ENCODE measurements around the gene OCA2. TPM values are rescaled to one million over a fixed set of nuclear protein-coding genes. Genes with fewer than 3 reads are reported as not detected.

The OCA2 gene
- total RNA-seq, 2 experiments from 2014 or later: not detected

- Mint-ChIP-seq H3K27ac (no peak overlapping the region), H3K36me3 (no peaks in the 10 kb centered on the region), H3K27me3 (peaks cover 10% of the 10 kb centered on the region), H3K4me1 (no peaks in the 10 kb centered on the region), H3K4me3 (no peak overlapping the region), H3K9me3 (no peaks in the 10 kb centered on the region)
- DNase-seq (no peak), ATAC-seq (ENCODE audit: low read depth) (no peak)
- POLR2A ChIA-PET: no interaction called here
Observed at GRCh38 chr15:28060005-28060404, 39.1 kb downstream of the OCA2 start.

GRCh38 chr15:28058082-28058481 is 41.0 kb downstream of the OCA2 start:
- Mint-ChIP-seq H3K4me1 (no peaks in the 10 kb centered on the region), H3K27ac (no peak overlapping the region), H3K9me3 (no peaks in the 10 kb centered on the region), H3K27me3 (peaks cover under 1% of the 10 kb centered on the region), H3K36me3 (no peaks in the 10 kb centered on the region), H3K4me3 (no peak overlapping the region)
- POLR2A ChIA-PET: no interaction called here
- ATAC-seq (ENCODE audit: low read depth): no peak
- no peak for DNase-seq

- no peak overlapping the region for H3K4me3 Mint-ChIP-seq
- no peak overlapping the region for H3K27ac Mint-ChIP-seq
- no peaks in the 10 kb centered on the region for H3K36me3 Mint-ChIP-seq
- DNase-seq (no peak), ATAC-seq (ENCODE audit: low read depth) (no peak)
- H3K9me3 Mint-ChIP-seq: no peaks in the 10 kb centered on the region
- POLR2A ChIA-PET: no interaction called here
- H3K4me1 Mint-ChIP-seq: no peaks in the 10 kb centered on the region
- H3K27me3 Mint-ChIP-seq: peaks cover 2% of the 10 kb centered on the region
Observed at GRCh38 chr15:28051955-28052633, 47.0 kb downstream of the OCA2 start.

- ATAC-seq (ENCODE audit: low read depth): no peak
- peaks cover 3% of the 10 kb centered on the region for H3K27me3 Mint-ChIP-seq
- no peaks in the 10 kb centered on the region for H3K36me3 Mint-ChIP-seq
Observed at GRCh38 chr15:28049581-28049980, 49.5 kb downstream of the OCA2 start.

DNA sequence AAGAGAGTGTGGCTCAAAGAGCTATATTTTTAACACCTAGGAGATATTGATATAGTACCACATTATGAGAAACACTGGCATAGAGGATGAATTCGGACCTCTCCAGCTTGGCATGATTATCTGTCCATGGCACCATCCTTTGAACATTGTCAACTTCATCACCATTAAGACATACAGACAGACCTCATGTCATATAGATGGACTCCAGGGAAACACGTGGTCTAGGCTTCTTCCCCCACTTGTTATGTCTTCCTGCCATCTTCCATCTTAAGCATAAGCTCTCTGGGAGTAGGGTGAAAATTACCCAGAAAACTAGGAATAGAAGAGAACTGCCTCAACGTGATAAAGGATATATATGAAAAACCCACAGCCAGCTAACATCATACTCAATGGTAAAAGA is 51.8 kb downstream of the OCA2 start:
- no peaks in the 10 kb centered on the region for H3K4me1 Mint-ChIP-seq
- no peak overlapping the region for H3K27ac Mint-ChIP-seq
- H3K9me3 Mint-ChIP-seq: peaks cover 3% of the 10 kb centered on the region
- DNase-seq (no peak), ATAC-seq (ENCODE audit: low read depth) (no peak)
- peaks cover 6% of the 10 kb centered on the region for H3K27me3 Mint-ChIP-seq
- no peaks in the 10 kb centered on the region for H3K36me3 Mint-ChIP-seq
- no peak overlapping the region for H3K4me3 Mint-ChIP-seq
- POLR2A ChIA-PET: no interaction called here

More at GRCh38 chr15:28049581-28049980, 49.5 kb downstream of the OCA2 start:
- Mint-ChIP-seq H3K27ac (no peak overlapping the region), H3K9me3 (peaks cover 3% of the 10 kb centered on the region), H3K4me1 (no peaks in the 10 kb centered on the region), H3K4me3 (no peak overlapping the region)
- no peak for DNase-seq
- POLR2A ChIA-PET: no interaction called here

DNA sequence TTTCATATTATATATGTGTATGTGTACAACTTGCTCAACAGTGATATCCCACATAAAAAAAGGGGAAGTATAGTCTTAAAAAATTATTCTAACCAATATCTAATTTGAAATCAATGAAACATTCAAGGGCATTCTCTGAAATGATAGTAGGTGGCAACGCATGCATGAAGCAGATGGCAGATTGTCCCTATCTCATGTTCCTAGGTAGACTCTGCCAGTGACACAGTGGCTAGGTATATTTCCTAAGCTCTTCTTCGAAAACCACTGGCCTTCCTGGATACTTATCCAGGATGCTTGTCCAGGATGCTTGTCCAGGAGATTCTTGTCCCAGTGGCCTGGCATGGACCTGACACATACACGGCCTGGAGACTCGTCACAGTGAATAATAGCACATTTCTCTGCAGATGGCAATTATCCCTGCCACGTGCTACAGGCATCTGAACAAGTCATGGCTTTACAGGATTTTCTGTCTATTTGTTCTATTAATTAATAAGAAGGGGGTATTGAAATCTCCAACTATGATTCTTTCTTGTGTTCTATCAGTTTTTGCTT is 54.9 kb downstream of the OCA2 start:
- Mint-ChIP-seq H3K27ac (no peak overlapping the region), H3K4me1 (no peaks in the 10 kb centered on the region), H3K36me3 (no peaks in the 10 kb centered on the region)

GRCh38 chr15:28043691-28044091 is 55.4 kb downstream of the OCA2 start:
- DNase-seq (no peak), ATAC-seq (ENCODE audit: low read depth) (no peak)
- H3K4me3 Mint-ChIP-seq: no peak overlapping the region
- H3K27ac Mint-ChIP-seq: no peak overlapping the region
- POLR2A ChIA-PET: no interaction called here
- no peaks in the 10 kb centered on the region for H3K4me1 Mint-ChIP-seq
- H3K36me3 Mint-ChIP-seq: no peaks in the 10 kb centered on the region
- peaks cover 14% of the 10 kb centered on the region for H3K27me3 Mint-ChIP-seq
- peaks cover 3% of the 10 kb centered on the region for H3K9me3 Mint-ChIP-seq

More for the DNA sequence above, 54.9 kb downstream of the OCA2 start:
- no peak for DNase-seq
- POLR2A ChIA-PET: no interaction called here
- H3K4me3 Mint-ChIP-seq: no peak overlapping the region
- peaks cover 3% of the 10 kb centered on the region for H3K9me3 Mint-ChIP-seq
- peaks cover 16% of the 10 kb centered on the region for H3K27me3 Mint-ChIP-seq
- ATAC-seq (ENCODE audit: low read depth): no peak

DNA sequence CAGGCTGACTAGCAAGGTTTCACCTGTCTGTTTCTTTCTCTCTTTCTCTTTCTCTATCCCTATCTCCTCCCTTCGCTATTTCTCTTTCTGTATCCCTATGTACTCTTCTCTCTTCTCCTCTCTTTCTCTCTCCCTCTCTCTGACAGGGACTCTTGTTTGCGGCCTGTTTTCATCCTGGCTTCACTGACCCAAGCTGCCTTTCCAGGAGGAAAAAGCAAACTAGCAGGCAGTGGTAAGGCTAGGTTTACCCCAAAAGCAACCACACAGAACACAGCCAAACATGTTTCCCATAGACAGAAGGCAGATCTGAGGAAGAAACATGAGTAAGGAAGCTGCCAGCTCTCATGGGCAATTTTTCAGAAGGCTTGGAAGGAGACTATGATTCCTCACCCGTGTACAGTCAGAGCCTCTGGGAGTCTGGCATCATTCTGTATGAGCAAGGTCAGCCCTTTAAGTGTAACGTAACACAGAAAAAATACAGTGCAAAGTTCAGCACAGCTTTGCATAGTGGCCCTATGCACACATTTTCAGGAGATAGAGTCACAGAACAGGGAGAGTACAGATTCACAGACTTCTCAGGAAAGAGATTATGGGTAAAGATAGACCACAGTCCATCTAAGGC is 61.0 kb downstream of the OCA2 start:
- POLR2A ChIA-PET: no interaction called here
- Mint-ChIP-seq H3K27me3 (peaks cover 12% of the 10 kb centered on the region), H3K4me1 (no peaks in the 10 kb centered on the region), H3K36me3 (no peaks in the 10 kb centered on the region), H3K27ac (no peak overlapping the region), H3K4me3 (no peak overlapping the region), H3K9me3 (no peaks in the 10 kb centered on the region)
- ATAC-seq (ENCODE audit: low read depth): no peak
- DNase-seq: no peak

GRCh38 chr15:28033443-28033842 is 65.7 kb downstream of the OCA2 start:
- Mint-ChIP-seq H3K27me3 (peaks cover 2% of the 10 kb centered on the region), H3K4me3 (no peak overlapping the region), H3K27ac (no peak overlapping the region), H3K4me1 (no peaks in the 10 kb centered on the region), H3K9me3 (no peaks in the 10 kb centered on the region), H3K36me3 (no peaks in the 10 kb centered on the region)
- ATAC-seq (ENCODE audit: low read depth) (no peak), DNase-seq (no peak)
- POLR2A ChIA-PET: no interaction called here

DNA sequence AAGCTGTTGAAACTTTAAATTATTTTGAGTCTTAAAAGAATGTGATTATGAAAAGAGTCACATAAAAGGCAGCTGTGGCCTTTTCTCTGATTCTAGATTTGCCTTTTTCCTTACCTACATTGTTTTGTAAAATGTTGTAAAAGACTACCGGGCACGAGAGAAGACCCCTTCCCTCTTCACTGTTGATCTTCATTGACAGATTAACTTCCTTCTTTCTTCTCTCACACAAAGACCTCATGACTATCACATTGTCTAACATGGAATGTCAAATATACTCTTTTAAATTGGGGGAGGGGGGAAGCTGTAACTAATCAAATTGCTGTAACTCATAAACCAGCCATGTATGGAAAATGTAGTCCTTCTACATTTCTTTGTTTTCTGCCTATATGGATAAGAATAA is 68.3 kb downstream of the OCA2 start:
- ATAC-seq (ENCODE audit: low read depth): no peak

GRCh38 chr15:28027714-28028076 is 71.4 kb downstream of the OCA2 start:
- H3K27me3 Mint-ChIP-seq: no peaks in the 10 kb centered on the region
- no peaks in the 10 kb centered on the region for H3K36me3 Mint-ChIP-seq
- H3K27ac Mint-ChIP-seq: no peak overlapping the region
- no peaks in the 10 kb centered on the region for H3K9me3 Mint-ChIP-seq
- POLR2A ChIA-PET: no interaction called here
- DNase-seq (no peak), ATAC-seq (ENCODE audit: low read depth) (no peak)
- no peaks in the 10 kb centered on the region for H3K4me1 Mint-ChIP-seq
- no peak overlapping the region for H3K4me3 Mint-ChIP-seq

More for the DNA sequence above, 68.3 kb downstream of the OCA2 start:
- POLR2A ChIA-PET: no interaction called here
- Mint-ChIP-seq H3K4me3 (no peak overlapping the region), H3K27me3 (peaks cover 2% of the 10 kb centered on the region), H3K9me3 (no peaks in the 10 kb centered on the region), H3K27ac (no peak overlapping the region), H3K4me1 (no peaks in the 10 kb centered on the region), H3K36me3 (no peaks in the 10 kb centered on the region)
- DNase-seq: no peak

DNA sequence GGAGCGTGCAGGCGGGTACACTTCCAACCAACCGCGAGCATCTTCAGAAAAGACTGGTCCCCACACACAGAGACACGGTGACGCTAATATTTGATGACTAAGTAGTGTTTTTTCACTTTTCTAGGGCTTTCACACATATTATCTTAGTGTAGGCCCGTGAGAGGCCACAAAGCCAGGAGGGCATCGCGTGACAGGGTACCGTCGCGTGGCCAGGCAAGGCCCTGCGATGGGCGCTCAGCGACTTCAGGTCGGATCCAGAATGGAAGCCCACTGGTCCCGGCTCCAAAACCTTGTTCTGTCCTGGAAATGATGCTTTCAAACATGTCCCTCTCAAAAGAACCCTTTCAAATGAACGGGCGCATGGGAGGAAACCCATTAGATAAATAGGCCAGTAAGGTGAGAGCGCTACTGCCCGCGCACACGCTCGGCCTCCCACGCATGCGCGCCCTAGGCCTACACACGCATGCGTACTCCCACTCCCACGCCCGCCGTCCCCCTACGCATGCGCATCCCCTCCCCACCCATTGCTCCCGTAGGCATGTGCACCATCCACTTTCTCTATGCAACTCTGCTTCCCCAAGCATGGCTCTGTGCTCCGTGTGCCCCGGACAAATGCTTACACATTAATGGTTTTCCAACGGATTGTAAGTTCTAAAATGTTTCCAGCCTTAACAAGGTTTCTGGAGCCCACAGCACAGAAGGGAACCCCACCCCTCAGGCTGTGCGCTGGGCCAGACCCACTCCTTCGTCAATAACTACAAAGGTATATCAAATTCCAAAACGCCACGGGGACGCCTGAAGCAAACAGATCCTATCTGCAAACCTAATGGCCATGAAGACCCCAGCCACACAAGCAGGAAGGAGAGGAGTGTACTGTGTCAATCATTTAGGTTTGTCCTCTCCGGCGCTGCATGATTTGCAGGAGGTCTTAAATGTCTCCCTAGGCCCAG is 72.1 kb downstream of the OCA2 start:
- no peaks in the 10 kb centered on the region for H3K9me3 Mint-ChIP-seq
- DNase-seq: no peak
- H3K4me3 Mint-ChIP-seq: no peak overlapping the region
- H3K27me3 Mint-ChIP-seq: no peaks in the 10 kb centered on the region
- POLR2A ChIA-PET: no interaction called here
- H3K36me3 Mint-ChIP-seq: no peaks in the 10 kb centered on the region
- no peak overlapping the region for H3K27ac Mint-ChIP-seq
- H3K4me1 Mint-ChIP-seq: no peaks in the 10 kb centered on the region
- ATAC-seq (ENCODE audit: low read depth): no peak

DNA sequence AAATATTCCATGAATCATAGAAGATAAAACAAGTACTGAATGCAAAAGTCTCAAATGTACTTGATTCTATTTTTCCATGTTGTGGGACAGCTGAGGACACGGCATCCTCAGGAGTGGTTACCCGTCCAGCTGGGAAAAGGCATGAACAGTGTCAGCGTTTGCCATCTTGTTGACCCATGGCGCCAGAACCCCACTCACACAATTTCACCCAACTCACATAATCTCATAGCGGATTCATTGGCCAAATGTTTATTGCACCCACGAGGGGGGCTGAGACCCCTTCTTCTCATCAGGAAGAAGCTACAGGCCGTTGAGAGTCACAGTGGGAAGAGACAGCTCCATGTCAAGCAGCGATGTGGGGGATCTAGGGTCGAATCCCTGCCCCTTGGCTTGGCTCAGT is 72.9 kb downstream of the OCA2 start:
- no peak overlapping the region for H3K4me3 Mint-ChIP-seq
- H3K36me3 Mint-ChIP-seq: no peaks in the 10 kb centered on the region
- POLR2A ChIA-PET: no interaction called here
- H3K27me3 Mint-ChIP-seq: no peaks in the 10 kb centered on the region
- DNase-seq (no peak), ATAC-seq (ENCODE audit: low read depth) (no peak)
- H3K4me1 Mint-ChIP-seq: no peaks in the 10 kb centered on the region
- H3K9me3 Mint-ChIP-seq: no peaks in the 10 kb centered on the region
- no peak overlapping the region for H3K27ac Mint-ChIP-seq

All from activated naive CD8-positive, alpha-beta T cell treated with anti-CD3 and anti-CD28 coated beads, Interleukin-2, amount 10 ng/mL, durations not matched to agents 7 days and 5 days (primary cell).